ENCODE results near the gene DCAF8.

DNA sequence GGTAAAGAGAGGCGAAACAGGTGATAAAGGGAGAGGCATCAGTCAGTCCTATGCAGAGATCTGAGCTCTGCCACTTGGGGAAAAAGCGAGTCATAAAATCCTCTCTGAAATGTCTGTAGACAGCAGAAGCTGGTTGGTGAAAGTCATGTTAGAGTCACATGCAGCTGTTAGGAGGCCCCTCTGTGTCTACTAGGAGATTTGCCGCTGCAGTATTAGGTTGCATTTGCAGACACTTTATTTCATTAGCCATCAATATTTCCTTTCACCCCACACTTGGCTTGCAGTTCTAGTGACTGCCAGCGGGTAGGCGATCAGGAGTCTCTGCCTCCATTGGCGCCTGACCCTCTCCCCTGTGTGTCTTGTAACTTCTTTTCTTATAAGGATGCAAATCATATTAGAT lies 94.8 kb downstream of the DCAF8 start:
- TF ChIP-seq EZH2 (IDR thresholded peaks at IDR 0.05; ENCODE audit: borderline replicate concordance, low read depth, low read length, severe bottlenecking) (no peak), POLR2A (IDR thresholded peaks at IDR 0.05; ENCODE audit: low read depth, low read length) (no peak), MAX (IDR thresholded peaks at IDR 0.05; ENCODE audit: insufficient read depth, insufficient read length) (no peak), MYC (IDR thresholded peaks at IDR 0.05; ENCODE audit: low read depth, low read length) (no peak), POLR2AphosphoS5 (IDR thresholded peaks at IDR 0.05; ENCODE audit: insufficient read depth, low read depth, low read length) (no peak)
- TF ChIP-seq, protein P1, sequence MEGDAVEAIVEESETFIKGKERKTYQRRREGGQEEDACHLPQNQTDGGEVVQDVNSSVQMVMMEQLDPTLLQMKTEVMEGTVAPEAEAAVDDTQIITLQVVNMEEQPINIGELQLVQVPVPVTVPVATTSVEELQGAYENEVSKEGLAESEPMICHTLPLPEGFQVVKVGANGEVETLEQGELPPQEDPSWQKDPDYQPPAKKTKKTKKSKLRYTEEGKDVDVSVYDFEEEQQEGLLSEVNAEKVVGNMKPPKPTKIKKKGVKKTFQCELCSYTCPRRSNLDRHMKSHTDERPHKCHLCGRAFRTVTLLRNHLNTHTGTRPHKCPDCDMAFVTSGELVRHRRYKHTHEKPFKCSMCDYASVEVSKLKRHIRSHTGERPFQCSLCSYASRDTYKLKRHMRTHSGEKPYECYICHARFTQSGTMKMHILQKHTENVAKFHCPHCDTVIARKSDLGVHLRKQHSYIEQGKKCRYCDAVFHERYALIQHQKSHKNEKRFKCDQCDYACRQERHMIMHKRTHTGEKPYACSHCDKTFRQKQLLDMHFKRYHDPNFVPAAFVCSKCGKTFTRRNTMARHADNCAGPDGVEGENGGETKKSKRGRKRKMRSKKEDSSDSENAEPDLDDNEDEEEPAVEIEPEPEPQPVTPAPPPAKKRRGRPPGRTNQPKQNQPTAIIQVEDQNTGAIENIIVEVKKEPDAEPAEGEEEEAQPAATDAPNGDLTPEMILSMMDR (IDR thresholded peaks at IDR 0.05; ENCODE audit: extremely low read depth in 1 of 2, insufficient read depth in 1 of 2, low read depth in 1 of 2, low read length in 2 of 2): no peak

Data from endothelial cell of umbilical vein (primary cell).